Coronary artery (tissue), 2 donors: ENCODE measurements around the gene SLC6A9.

Source experiments
- DNase-seq: peaks from one replicate; pipeline ENCODE4 v3.0.0-alpha.2; 2017; ENCODE audit warnings: low spot score
- H3K27ac ChIP-seq, 2 donors: fragments of 200-600 bp; sonication (generic); one replicate each; pipeline ENCODE4 v1.5.1; 2016 to 2019
- H3K4me3 ChIP-seq: fragments of 200-600 bp; sonication (generic); 2 replicates; pipeline ENCODE4 v1.5.1; 2016; ENCODE audit warnings: mild to moderate bottlenecking, moderate library complexity
- CTCF ChIP-seq: fragments of 200-600 bp; sonication (generic); IDR thresholded peaks from one replicate; pipeline ENCODE4 v1.5.1; 2019; ENCODE audit warnings: antibody characterized with exemption

The SLC6A9 gene

GRCh38 chr1:43947061-43947873 is 84.0 kb downstream of the SLC6A9 start:
- peak overlapping the region; percentile 98 for H3K4me3 ChIP-seq
- DNase-seq, result no peak
- no peak for TF ChIP-seq CTCF
- H3K27ac ChIP-seq, result peak overlapping the region; percentile 92 to 98
